Omental fat pad (tissue), 4 donors: Measurements from ENCODE around the gene BCCIP. TPM values are rescaled to one million over a fixed set of nuclear protein-coding genes. Genes with fewer than 3 reads are reported as not detected.

Experiments
- ATAC-seq: fragments of 150-250 bp; one replicate; pipeline ENCODE4 v1.9.1; 2016; ENCODE audit warnings: mild to moderate bottlenecking, moderate library complexity; ENCODE audit not compliant: low FRiP score
- DNase-seq: peaks from one replicate; pipeline ENCODE4 v3.0.0-alpha.2; 2019; ENCODE audit warnings: low spot score
- CTCF ChIP-seq, 3 donors: fragments of 450-650 bp; IDR thresholded peaks; one replicate each; pipeline ENCODE4 v1.5.1; 2016 to 2017; ENCODE audit warnings: antibody characterized with exemption in 3 of 3, mild to moderate bottlenecking in 3 of 3, moderate library complexity in 2 of 3
- small RNA-seq: library from RNA; depleted of rRNA; stranded (forward); fragments of <200 nt; gene quantifications from one replicate; pipeline ENCODE3, GENCODE V24; 2016
- total RNA-seq, 4 donors: library from RNA; depleted of rRNA; stranded (reverse); fragments of >200 nt; gene quantifications; one replicate each; pipeline ENCODE4 v1.1.0, GENCODE V29; 2016

The BCCIP gene
- total RNA-seq, 4 donors from 2014 or later, result 39.6 to 93.8 (median 44.9) TPM

- DNase-seq (no peak), ATAC-seq (no peak)
- TF ChIP-seq CTCF (IDR thresholded peaks at IDR 0.05), result no peak
Observed at GRCh38 chr10:125883211-125883610, 59.9 kb downstream of the BCCIP start.

Small RNAs within 50 kb of the gene (small RNA-seq; reads per million reads assigned to genes)
- gene MIR4484 (not detected), gene RF00017 (not detected)

Other genes starting within 250 kb of the BCCIP start
- not detected for gene TEX36, start 140.4 kb upstream of the BCCIP start, total RNA-seq
- 10 to 100 TPM; 10.9 to 26.3 (median 22.1) TPM for gene EDRF1, start 103.8 kb upstream of the BCCIP start, total RNA-seq
- gene MMP21, start 47.7 kb upstream of the BCCIP start, total RNA-seq, result not detected
- gene UROS, start 288 bp upstream of the BCCIP start, total RNA-seq, result 10 to 100 TPM; 30.6 to 39.8 (median 39.3) TPM
- gene DHX32, start 57.7 kb downstream of the BCCIP start, total RNA-seq, result 10 to 100 TPM; 16.7 to 27.4 (median 21.4) TPM
- 1 to 10 TPM in 2 of 4 donors, under 1 TPM in 2; 0.94 to 3.0 (median 1.1) TPM for gene FANK1, start 73.0 kb downstream of the BCCIP start, total RNA-seq